Hypothalamus (tissue), 51 donors: ENCODE data around the gene CILP2.

ENCODE experiments used
- DNase-seq, 51 donors: peaks; one replicate each; lab custom pipeline; 2025; lab: John Stamatoyannopoulos, UW

The CILP2 gene

DNA sequence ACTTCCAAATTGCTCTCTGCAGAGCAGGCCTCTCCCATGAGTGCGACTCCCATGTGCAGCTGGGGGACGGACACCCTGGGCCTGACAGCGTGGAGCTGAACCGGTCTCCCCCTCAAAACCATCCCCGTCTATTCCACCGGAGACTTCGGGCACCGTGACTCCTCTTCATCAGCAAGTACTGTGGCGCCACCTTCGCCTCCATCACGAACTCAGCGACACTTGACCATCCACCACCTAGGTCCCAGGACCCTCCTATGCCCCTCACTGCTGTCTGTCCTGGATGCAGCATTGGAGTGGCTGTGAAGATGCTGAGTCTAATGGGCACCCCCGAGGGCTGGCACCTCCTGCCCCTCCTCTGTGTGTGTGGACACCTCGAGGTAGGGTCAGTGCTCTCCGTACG, 20.6 kb downstream of the CILP2 start:
- no peak for DNase-seq

DNA sequence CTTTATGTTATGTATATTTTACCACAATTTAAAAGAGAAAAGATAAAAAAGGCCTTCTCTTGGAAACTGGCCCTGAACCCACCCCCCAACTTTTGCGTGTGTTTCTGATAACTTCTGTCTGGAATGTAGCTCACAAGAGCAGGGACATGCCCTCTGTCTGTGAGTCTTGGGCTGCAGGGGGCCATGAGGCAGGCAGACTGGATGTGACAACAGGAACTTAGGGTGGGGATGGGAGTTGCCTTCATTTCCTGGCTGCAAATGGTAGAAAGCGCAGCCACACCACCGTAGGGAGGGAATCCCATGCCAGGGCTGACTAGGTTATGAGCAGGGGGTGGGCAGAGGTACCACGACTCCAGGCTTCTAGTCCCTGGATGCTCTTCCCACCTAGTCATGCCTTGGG, 21.9 kb downstream of the CILP2 start:
- DNase-seq = no peak

DNA sequence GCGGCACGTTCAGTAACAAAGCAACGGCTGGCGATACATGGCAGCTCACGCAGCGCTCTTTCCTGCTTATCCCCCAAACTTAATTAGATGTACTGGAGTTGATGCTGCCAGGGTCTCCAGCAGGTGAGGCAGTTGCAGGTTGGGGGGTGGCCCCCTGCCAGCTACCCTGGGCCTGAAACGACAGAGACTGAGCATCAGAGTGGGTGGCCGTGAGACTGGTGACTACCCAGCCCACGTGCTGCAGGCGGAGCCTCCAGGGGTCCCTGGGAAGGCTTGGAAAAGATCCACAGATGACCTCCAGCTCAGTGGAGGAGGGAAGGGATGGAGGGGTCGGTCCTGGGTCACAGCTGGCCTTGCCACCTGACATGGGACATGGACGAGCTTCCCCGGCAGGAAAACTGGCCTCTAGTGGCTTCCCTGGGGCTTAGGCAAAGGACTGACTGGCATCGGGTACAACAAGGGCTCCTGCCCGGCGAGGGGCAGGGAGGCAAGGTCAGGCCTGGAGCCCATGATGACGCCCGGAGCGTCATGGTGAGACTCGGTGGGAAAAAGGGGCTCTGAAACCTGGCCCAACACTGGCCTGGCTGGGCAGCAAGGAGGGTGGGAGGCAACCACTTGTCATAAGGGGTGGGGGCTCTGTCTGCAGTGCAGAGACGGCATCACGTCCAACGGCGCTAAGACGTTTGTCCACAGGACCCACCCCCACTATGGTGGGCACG, 24.0 kb downstream of the CILP2 start:
- no peak for DNase-seq

DNA sequence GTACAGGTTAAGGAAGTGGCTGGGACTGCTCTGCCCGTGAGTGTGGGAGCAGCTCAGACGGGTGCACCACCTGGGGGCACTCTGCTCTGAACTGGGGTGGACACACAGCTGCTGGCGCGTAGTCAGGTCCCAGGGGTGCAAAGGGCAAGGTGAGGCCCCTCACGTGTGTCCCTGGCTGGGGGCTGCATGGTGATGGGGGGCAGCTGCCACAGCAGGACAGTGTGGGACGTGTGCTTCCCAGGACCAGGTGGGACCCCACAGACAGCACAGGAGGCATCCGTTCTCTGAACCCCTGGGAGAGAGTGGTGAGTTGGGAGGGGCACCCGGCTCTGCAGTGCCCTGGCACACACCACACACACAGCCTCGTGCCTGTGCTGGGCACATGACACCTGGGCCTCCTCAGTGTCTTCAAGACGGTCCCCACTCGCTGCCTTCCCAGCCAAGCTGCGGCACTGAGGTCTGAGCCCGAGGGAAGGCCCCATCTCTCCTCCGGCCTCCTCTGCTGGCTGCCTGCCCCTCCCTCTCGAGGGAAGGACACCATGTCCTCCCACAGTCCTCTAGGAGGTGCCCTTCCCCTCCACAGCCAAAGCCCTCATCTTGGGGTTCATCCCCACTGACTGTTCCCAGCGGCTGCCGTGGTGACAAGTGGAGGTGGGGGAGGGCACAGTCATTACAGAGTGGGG, 24.7 kb downstream of the CILP2 start:
- DNase-seq = no peak

DNA sequence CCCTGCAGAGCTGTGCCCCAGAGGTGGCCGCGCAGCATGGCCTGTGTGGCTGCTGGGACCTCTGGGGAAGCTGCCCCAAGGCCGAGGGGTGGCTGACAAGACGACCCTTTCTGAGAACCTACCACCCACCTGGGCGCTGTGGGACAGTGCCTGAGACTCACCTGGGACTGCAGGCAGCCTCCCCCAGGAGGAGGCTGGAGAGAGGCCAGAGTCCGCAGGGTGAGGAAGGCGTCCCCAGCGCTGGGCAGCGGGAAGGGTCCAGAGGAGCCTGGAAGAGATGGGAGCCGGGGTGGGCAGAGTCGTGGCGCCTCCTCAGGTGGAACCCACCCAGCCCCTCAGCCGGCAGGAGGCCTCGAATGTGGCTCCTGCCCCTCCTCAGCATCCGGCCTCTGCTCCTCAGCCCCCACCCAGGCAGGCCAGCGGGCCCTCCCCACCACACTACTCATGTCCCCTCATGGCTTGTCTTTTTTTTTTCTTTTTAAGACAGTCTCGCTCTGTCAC, 25.3 kb downstream of the CILP2 start:
- DNase-seq = no peak

DNA sequence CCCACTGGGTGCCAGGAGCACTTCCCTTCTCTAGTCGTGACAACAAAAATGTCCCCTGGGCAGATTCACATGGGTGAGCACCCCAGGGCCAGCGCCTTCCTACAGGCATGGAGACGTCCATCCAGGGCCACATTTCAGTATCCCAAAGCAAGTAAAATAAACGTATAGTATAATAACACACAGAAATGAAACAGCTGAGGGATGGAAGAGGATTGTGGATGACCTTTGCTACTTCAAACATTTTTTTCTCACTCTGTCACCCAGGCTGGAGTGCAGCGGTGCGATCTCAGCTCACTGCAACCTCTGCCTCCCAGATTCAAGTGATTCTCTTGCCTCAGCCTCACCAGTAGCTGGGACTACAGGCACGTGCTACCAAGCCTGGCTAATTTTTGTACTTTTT, 28.2 kb downstream of the CILP2 start:
- no peak for DNase-seq

DNA sequence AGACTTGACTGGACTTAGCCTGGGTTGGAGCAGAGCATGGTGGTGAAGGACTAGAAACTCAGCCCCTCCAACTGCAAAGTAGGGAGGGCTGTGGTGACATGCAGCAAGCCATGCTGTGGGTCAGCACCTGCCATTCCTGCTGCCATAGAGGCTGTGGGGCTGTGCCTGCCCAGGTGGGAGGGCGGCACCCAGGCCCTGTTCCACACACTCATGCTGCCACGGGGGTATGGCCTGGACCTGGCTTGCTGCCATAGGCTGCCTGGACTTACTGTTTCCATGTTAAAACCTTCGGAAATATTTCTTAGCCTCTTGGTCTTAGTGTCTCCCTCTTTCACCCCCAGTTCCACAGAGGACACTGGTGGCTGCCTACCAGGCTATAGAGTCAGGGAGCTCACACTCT, 29.3 kb downstream of the CILP2 start:
- no peak for DNase-seq

DNA sequence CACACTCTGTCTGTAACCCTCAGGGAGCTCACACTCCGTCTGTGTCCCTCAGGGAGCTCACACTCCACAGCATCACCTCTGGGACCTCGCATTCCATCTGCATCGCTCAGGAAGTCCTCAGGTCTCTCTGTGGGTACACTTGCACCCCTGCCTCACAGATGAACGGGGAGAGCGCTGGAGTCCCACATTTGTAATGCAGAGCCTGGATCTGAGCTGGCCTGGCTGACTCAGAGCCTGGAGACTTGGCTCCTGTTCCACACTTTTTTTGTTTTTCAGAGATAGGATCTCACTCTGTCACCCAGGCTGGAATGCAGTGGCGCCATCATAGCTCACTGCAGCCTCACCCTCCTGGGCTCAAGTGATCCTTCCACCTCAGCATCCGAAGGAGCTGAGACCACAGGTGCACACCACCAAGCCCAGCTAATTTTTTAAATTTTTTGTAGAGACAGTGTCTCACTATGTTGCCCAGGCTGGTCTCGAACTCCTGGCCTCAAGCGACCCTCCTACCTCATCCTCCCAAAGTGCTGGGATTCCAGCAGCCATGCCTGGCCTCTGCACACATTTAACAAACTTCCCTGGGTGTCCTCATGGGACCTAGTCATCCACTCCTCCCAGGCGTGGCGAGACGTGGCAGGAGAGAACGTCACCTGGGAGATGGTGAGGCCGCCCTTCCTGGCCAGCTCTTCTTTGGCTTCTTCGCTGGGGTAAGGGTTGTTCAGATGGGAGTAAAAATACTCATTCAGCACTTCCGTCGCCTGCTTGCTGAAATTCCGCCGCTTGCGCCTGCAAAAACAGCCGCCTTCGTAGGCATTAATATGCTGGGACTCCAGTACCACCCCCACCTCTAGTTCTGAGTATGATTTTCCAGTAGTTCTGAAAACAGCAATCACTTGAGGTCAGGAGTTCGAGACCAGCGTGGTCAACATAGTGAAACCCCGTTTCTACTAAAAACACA, 31.0 kb downstream of the CILP2 start:
- DNase-seq = no peak

DNA sequence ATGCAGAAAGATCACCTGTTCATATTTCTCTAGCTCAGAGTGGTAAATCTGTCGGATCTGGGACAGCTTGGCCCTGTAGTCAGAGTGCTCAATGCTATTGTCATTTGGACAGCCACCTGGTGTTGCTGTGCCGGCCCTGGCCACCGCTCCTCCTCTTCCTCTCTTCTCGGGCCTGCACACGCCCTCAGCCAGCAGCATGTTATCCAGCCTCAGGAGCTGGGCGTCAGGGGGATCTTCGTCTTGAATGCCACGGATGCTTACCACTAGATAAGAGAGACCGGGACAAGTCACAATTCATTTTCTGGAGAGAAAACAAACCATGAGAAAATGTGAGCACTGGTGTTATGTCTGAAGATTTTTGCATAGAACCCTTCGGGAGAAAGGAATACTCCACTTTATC, 32.5 kb downstream of the CILP2 start:
- no peak for DNase-seq

DNA sequence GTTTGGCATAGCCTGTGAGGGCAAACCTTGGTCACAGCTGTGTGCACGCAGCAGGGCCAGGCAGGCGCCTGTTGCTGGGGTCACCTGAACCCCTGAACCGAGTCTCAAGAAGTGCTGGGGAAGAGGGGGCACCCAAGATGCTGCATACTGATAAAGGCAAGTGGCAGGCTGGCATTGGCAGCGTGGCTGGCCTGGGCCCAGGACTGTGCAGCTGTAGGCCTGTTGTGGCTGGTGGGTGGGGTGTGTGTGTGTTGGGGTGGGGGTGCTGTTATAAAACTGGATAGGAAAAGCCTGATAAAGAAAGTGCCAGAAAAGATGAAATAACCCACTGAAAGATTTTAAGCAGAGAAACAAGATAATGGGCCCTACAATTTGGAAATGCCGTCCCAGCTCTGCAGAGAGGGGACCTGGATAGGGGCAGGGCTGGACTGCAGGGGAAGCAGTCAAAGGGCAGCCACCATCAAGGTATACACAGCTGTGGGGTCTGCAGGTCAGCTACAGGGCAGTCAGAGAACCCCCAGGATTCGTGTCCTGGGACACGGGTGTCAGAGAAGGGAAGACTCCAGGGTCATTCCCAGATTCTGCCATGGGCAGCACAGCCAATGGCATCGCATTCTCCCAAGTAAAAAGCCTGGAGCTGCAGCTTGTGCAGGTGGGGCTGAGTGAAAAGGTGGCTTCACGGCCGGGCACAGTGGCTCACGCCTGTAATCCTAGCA, 33.2 kb downstream of the CILP2 start:
- no peak for DNase-seq

DNA sequence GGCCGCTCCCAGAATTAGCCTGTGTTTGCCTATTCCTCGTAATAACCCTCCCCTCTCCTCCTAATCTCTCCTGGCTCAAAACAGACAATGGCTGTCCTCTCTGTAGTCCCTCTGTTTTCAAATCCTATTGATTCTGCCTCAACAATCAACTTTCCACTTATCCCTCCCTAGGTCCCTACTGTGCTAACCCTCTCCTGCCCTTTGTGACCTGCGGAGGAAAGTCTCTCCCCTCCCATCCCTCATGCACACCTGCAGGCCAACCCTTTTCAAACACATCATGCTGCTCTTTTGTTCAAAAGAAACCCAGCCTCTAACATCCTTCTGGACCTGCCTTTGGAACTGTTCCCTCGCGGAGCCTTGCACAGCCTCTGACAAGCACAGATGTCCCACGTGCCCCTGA, 37.3 kb downstream of the CILP2 start:
- DNase-seq = no peak

DNA sequence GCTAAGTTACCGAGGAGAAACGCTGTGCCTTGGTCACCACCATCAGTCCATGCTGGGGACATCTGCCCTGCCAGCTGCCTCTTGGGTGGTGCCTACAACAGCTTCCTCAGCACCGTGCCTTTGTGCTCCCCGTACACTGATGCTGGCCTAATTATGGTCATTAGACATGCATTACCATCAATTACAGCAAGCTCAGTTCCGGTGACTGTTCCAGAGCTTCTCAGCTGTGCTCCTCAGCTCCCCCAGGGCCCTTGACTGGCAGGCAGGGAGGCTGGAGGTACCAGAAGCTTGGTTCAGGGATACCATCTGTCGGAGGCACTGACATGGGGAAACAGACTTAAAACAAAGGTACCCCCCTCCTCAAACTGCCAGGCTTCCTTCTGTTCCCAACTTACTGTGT, 40.2 kb downstream of the CILP2 start:
- no peak for DNase-seq

DNA sequence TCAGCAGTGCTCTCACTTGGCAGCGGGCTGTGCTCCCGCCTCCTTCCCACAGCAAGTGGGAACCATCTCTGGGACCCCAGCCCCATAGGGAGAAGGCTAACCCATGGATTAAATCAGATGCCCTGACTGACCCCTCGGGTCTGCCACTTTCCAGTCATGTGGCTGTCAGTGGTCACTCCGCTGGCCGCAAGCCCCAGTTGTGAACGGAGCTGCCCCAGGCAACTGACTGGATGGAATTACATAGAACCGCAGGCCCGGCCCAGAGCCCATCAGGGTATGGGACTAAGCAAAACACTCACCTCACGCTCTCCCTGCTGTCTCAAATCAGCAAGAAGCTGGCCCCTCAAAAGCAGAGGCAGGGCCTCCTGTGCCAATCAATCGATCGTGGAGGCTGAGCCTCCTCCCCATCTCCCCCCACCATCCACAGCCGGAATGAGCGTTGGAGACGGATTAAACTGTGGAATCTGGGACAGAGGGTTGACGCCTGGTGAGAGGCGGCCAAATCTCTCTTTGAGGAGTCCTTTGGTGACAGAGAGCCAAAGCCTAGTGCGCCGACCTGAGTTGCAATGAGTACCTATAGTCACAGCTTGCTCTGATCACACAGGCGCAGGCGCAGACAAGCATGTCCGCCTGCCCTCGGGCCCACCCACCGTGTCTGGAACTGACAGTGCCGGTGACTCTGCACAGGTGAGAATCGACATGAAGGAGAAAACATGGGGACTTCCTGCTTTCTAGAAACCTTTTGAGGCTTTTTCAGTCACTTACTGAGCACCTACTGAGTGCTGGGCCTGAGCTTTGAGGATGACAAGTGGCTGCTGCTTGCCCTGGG, 41.7 kb downstream of the CILP2 start:
- DNase-seq = no peak

DNA sequence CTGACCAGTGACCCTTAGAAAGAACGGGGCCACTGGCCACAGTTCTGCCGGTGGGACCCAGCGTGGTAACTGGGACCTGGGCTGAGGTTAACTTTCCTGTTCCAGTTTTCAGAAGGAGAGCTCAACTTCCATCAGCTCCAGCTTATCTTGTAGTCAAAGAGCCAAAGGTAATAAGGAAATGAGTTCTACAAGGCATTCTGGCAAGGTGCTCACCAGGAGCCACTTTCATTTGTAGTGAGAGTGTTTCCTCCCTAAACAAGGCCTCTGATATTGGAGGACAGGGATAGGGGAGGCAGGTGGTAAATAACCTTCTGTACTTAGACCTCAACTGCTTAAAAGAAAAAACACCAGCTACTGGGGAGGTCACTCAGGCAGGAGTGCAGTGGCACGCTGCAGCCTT, 42.4 kb downstream of the CILP2 start:
- DNase-seq = no peak

DNA sequence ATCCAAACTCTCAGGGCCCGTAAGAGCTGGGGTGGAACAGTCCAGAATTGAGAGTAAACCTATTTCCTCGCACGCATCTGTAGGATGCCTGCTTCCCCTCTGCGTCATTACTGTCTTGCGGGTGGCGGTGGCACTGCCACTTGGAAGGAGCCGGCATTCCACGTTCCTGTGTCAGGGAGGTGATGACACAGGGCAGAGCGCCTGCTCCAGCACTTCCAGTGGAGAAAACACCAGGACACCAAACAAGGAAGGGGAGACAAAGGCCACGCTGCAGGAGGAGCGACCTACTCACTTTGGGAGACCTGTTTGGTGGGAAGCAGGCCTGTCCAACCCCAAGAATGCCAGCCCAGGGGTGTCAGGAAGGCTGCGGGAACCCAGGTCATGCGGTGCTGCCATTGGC, 43.3 kb downstream of the CILP2 start:
- no peak for DNase-seq

DNA sequence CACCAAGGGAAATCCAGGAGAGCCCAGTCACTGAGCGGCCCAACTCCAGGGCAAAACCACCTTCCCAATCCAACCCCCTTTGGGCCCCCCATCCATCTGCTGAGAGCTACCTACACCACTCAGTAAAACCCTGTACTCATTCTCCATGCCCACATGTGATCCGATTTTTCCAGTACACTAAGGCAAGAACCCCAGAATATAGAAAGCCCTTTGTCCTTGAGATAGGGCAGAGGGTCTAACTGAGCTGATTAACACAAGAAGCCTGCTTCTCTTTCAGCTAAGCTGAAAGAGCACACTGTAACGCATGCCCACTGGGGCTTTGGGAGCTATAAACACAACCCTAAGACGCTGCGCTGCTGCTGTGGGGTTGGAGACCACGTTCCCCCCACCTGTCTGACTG, 44.4 kb downstream of the CILP2 start:
- no peak for DNase-seq

DNA sequence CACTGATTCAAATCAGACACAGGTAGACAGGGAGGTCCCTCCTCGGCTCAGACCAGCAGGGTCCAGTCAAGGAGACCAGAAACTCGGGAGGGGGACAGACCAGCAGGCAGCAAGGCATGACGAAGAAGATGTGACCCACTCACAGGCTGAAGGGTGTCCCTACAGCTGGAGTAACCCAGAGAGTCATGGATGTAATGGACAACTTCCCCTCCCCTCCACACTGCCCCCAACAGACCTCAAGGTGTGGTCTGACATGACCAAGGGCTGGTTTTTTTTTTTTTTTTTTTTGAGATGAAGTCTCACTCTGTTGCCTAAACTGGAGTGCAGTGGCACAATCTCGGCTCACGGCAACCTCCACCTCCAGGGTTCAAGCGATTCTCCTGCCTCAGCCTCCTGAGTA, 46.3 kb downstream of the CILP2 start:
- no peak for DNase-seq

DNA sequence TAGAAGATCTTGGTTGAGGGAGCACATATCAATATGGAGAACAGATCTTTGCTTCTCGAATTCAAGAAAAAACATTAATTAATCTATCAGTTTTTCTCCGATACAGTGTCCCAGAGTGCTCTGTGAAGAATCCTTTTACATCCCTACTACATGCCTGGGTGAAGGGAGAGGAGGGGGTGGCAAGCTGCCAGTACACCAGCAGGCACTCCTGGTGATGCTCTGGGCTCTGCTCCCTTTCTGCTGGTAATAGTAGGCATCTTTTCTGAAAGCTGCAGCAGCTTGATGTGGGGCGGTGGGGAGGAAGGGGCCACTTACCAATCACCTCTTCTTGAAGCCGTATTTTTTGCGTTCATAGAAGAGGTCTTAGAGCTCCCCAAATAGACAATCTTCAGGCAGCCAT, 49.7 kb downstream of the CILP2 start:
- DNase-seq = no peak

DNA sequence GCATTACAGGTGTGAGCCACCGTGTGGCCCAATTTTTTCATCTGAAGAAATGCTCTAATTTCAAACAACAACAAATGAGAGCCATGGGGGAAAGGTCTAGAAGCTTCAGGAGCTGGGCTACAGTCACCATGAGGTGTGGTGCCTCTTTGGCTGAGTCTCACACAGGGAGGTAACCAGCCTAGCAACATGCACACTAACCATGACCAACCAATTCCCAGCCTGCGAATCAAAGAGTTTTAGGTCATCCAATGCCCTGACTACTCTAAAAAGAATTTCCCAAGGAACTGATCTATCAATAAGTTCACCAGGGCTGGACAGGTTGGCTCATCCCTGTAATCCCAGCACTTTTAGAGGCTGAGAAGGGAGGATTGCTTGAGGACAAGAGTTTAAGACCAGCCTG, 50.5 kb downstream of the CILP2 start:
- DNase-seq = no peak
